IPS-NIHi7 (cell line): Measurements from ENCODE around the gene UBE2E2.

Source experiments
- DNase-seq: peaks from one replicate; pipeline ENCODE4 v3.0.0; 2012; ENCODE audit warnings: mixed read lengths; ENCODE audit errors: extremely low spot score

Gene UBE2E2

DNA sequence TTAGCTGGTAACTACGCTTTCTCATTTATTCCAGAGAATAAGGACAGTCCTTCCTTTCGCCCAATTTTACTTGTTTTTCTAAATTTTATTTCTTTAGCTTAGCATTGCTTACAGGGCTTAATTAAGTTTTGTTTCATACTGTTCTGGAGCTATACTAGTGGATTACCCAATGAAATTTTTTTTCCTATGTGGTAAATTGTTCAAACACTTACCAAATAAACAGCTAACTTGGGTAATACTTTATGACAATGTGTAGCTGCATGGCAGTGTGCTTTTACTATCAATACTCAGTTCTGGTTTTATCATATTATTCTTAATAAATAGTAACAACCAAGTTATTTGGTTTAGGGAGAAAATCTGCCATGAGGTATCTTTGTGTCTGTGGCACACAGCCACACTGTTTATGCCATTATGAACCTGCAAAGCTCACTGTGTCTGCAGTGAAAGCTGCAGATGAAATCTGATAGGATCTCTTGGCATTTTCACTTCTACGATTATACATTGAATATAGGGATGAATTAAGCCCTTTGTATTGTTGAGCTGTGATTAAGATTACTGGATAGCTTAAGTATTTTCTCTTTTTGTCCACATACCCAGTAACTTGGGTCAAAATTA is 37.2 kb downstream of the UBE2E2 start:
- no peak for DNase-seq

DNA sequence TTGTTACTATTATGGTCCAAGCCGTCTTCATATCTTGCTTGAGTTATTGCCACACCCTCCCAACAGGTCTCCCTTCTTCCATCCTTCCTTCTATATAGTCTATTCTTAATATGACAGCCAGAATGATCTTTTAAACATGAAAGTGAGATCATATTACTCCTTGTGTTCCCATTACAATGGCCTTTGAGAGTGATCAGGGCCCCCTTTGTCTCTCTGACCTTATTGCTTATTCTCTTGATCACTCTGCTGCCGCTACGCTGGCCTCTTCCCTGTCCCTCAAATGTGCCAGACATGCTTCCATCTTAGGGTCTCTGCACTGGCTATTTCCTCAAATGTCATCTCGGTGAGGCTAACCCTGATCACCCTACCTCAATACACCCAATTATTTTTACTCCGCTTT is 38.1 kb downstream of the UBE2E2 start:
- DNase-seq = no peak

DNA sequence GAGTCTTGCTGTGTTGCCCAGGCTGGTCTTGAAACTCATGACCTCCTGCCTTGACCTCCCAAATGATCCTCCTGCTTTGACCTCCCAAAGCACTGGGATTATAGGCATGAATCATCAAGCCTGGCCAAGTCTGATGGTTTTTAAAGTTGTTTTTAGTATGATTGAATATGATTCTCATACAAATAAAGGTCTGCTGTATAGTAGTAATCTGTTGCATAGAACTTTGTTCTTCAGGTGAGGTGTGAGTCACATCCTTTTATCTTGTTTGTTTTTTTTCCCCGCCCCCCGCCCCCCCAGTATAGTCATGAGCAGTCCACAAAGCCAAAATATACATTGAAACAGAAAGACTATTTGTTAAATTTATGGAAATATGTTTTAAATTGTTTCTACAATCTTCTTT is 39.0 kb downstream of the UBE2E2 start:
- DNase-seq = no peak

DNA sequence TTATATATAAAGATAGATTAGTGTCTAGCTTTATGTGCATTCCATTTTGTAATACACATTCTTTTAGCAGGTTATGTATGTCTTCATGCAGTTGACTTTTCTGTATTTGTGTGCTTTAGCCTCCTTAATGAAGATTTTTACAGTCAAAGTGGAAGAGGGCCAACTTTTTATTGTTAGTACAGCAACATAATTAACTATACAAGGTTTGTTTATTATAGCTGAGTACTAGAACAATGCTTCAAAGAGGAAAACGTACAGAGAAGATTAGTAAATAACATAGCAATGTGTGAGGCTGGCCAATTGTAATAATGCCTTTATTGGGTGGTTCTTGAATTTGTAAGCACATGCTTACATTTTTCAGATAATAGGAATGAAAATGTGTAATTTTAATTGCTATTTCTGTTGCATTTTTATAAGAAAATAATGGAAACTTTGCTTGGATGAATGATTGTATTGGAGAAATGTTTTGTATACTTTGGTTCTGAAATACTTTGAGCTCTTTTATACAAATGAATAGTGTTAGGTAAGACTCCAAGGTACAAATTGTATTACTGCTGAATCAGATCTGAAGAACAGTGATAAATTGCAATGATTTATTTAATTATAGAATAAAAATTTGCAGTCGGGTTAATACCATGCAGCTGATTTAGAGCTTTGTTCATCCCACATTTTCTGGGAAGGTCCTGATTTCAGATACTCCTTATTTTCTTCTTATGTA is 41.4 kb downstream of the UBE2E2 start:
- no peak for DNase-seq

DNA sequence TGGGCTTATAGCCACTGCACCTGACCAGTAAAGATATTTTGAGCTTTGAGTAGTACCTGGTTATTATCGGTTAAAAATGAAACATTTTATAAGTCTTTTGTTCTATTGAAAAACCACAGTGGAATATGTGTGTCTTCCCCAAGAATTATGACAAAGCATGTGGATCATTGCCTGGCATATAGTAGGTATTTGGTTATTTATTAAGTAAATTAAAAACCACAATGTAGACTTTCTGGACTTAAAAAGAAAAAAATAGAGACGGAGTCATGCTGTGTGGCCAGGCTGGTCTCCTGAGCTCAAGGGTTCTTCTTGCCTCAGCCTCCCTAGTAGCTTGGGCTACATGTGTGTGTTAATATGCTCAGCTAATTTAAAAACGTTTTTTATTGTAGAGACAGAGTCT is 43.5 kb downstream of the UBE2E2 start:
- DNase-seq = no peak

DNA sequence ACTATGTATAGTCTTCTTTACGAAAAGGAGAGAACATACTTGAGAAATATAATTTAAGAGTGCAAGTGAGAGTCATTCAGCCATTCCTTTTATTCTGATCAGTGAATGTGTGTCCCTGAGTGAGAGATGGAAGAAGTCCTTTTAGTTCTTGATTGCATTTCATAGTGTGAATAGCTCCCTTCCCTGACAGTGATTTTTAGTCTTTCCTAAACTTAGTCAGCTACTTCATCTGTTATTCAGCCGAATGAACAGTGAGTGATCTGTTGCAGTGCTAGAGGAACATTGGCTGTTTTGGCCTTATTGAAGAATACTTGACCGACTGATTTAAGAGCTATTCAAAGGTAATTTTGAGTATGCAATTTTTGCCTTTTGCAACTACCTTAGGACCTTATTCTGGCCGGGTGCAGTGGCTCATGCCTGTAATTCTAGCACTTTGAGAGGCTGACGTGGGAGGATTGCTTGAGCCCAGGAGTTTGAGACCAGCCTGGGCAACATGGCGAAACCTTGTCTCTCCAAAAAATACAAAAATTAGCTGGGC is 45.5 kb downstream of the UBE2E2 start:
- no peak for DNase-seq

DNA sequence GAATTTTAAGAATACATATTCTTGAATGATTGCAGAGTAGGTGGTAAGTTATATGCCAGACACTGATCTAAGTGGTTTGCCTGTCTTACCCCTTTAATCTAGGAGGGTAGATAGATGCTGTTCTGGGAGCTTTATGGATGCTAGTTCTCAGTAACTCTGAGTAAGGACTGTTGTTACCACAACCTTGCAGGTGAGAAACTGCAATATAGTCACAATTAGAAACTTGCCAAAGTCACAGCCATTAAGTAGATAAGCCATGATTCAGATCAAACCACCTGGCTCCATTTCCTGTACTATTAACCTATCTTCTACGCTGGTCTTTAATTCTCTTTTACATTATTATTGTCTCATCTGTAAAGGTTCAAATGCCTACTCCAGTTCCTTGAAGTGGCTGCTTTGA is 46.8 kb downstream of the UBE2E2 start:
- no peak for DNase-seq

DNA sequence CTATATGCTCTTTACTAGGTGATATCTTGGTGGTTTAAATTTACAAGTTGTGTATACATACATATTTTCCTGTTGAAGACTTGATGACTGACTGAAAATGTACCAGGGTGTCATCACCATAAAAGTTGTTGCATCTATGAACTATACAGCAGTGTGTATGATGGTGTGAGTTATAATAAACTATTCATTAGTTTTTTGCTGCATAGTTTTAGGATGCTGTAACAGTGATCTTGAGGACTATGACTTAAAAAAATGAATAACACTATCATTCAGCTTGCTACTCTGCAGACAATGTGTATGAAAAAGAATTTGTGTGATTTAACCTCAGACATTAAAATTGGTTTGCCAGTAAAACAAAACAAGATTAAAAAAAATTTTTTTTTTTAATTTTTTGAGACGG is 49.0 kb downstream of the UBE2E2 start:
- DNase-seq = no peak

DNA sequence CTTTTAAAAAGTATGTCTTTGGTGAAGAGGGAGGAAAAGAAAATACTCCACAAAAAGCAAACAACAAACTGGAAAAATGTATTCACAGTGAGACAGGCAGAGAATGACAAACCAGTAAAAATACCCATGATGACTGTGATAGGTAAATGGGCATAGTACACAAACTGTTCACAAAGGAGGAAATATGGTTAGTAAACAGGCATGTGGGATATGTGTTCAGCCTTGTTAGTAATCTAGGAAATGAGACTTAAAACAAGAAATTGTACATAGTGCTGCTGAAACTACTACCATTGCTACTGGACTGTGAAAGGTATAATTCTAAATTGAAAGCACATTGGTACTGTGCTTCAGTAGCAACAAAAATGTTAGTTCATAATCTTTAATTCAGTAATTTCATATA is 50.1 kb downstream of the UBE2E2 start:
- DNase-seq = no peak

DNA sequence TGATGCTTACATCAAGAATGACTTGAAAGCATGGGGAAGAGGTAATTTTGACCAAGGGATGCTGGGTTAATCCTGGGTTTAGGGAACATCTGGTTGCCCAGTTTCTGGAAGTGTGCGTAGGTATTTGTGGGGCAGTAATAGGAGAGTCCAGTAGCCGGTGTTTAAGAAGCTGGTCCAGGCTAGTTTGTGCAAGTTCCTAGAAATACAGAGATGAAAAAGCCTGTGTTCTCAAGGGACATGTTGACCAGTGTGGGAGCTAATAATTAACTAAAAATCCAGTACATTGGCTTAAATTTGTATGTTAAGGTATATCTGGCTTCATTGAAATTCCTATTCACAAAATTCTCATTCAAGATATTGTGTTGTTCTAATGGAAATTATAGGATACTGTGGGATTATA is 51.2 kb downstream of the UBE2E2 start:
- no peak for DNase-seq

DNA sequence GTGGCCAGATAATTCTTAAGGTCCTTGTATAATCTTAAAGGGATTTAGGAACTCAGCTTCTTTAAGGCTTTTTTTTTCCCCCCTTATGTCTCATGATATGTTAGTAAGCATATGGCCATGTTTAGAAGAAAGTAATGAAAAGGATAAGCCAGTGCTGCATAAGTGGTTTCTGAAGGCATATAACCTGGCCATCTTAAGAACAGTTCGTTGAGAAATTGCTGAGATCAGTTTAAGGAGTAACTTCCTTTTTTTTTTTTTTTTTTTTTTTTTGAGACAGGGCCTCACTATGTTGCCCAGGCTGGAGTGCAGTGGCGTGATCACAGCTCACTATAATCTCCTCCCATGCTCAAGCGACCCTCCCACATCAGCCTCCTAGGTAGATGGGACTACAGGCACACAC is 51.7 kb downstream of the UBE2E2 start:
- DNase-seq = no peak

DNA sequence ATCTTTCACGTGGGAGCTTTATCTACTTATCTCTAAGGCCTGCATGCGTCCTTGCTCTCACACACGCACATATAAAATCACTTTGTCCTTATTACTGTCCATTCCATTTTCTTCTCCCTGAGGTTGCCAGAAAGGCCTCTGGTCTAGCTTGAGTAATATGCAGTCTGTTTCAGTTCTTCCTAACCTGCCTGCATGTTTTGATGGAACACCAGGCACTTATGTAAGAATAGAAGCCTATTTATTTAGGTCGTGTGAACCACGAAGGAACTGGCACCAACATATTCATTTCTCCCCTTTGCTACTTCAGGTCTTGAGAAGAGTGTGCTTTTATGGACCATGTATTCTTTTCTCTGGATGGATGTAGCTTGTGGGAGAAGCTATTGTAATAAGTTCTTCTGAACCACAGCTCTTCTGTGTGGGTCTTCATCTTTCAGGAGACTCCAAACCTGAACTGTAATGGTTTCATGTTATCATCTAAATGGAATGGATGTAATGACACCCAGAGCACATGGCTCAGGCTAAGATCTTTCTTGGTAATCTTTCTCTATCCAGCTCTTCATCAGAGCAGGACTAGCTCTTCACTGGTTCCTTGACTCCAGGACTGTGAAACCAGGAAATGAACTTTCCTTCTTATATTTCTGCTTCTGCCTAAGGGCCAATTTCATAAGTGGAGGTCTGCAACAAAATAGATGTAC is 53.8 kb downstream of the UBE2E2 start:
- no peak for DNase-seq

DNA sequence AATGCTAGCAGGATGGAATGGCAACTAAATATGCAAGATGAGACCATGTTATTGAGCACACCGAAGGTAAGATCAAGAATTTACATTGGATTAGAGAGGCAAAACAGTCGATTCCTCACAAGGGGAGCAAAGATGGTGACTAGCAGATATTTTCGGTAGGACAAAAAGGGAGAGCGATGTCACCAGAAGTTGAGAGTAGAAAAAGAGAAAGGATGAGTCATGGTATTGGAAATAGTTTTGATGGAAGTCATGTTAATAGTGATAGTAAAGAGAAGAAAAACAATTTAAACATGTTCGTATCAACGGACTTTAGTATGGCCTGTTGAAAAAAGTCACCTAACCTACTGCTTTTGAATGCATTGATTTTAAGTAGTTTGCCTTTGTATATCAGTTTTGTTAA is 55.0 kb downstream of the UBE2E2 start:
- no peak for DNase-seq

DNA sequence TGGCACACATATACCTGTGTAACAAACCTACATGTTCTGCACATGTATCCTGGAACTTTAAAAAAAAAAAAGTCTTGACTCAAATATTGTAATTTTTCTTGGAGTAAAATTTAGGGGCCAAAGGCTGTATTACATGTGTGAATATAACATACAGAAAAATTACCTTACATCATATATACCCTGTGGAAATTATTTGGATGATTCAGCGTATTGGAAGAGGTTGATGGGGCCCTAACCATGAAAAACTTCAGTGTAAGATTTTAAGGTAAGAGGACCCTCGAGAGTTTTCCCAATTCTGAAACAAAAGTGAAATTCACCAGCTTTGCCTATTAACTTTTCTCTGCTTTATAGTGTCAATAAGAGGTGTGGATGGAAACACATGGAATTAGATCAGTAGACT is 56.4 kb downstream of the UBE2E2 start:
- no peak for DNase-seq

DNA sequence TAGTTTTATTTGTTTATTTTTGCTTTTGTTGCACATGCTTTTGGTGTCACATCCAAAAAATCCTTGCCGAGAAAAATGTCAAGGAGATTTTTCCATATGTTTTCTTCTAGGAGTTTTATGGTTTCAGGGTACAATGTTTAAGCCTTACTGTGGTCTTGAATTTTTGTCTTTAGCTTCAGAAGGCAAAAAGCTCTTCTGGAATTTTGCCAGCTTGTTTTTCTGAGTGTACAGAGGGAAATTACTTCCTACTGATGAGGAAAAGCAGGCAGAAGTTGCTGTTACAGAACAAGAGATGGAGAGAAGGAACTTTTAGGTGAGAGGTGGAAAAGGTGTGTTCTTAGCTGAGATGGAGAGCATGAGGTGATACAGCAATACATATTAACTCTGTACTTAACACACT is 59.6 kb downstream of the UBE2E2 start:
- no peak for DNase-seq

DNA sequence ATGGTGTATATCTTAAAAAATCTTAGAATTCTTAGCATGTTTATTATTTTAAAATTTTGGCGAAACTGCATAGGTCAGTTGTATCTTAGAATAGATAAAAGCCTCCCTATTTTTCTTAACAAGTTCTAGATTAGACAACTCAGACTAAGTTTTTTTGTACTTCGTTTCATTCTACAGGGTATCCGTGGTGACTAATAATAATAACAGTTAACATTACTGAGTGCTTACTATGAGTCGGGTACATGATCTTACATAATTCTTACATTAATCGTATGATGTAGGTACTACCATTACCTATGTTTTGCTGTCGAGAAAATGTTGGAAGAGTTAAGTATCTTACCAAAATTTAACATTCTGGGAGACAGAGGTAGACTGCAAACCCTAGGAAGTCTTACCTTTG is 60.7 kb downstream of the UBE2E2 start:
- no peak for DNase-seq

DNA sequence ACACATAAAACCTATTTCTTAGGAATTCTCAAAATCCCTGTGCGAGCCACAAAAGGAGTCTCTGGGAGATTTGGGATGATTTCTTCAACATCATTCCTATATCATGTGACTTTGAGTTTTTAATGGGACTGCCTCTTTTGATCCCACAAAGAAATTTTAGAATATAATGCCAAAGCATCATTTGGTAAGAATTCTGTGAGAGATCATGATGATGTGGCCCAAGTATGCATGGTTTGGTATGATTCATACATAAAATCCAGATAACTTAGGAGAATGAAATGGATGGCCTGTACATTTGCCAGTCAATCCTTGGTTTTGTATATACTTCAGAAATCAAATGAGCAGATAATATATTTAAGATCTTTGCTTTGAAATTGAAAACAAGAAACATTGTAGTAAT is 61.3 kb downstream of the UBE2E2 start:
- no peak for DNase-seq

DNA sequence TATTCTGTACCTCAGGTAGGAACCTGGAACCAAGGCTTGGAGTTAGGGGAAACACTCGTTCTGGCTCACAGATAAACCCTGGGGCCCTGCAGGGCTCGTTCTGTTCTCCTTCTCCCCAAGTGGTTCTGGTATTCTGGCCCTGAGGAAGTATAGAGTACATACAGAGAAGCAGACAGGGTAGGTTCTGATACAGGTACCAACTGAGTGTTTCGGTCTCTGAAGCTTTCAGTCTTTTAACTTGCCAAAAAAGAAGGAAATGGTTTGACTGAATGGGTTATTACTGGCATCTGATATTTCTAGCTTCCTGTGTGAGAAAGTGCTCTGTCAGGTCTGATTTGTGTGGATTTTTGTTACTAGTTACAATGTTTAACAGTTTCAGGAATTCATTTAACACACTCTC is 67.3 kb downstream of the UBE2E2 start:
- no peak for DNase-seq

DNA sequence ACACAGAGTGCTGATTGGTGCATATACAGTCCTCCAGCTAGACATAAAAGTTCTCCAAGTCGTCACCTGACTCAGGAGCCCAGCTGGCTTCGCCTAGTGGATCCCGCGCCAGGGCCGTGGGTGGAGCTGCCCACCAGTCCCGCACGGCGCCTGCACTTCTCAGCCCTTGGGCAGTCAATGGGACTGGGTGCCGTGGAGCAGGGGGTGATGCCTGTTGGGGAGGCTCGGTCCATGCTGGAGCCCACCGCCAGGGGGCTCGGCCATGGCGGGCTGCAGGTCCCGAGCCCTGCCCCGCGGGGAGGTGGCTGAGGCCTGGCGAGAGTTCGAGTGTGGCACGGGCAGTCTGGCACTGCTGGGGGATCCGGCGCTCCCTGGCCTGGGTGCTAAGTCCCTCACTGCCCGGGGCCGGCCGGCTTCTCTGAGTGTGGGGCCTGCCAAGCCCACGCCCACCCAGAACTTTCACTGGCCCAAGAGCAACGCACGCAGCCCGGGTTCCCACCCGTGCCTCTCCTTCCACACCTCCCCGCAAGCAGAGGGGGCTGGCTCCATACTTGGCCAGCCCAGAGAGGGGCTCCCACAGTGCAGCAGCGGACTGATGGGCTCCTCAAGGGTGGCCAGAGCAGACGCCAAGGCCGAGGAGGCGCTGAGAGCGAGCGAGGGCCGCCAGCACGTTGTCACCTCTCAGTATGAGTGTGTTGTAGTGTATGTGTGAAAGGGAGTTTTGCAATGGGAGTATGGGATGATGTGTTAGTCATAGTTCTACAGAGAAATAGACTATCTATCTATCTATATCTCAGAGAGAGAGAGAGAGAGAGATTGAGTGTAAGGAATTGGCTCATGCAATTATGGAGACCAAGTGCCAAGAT is 69.0 kb downstream of the UBE2E2 start:
- DNase-seq = no peak

DNA sequence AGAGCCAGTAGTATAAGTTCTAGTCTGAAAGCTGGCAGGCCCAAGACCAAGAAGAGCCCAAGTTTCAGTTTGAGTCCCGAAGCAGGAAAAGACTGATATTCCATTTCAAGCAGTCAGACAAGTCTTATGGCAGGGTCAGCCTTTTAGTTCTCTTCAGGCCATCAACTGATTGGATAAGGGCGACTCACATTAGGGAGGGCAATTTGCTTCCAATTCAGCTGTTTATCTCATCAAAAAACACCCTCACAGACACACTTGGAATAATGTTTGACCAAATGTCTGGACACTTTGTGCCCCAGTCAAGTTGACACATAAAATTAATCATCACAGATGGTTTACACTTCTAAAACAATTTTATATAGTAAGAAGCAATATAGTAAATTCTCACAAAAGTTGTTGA is 69.7 kb downstream of the UBE2E2 start:
- DNase-seq = no peak

DNA sequence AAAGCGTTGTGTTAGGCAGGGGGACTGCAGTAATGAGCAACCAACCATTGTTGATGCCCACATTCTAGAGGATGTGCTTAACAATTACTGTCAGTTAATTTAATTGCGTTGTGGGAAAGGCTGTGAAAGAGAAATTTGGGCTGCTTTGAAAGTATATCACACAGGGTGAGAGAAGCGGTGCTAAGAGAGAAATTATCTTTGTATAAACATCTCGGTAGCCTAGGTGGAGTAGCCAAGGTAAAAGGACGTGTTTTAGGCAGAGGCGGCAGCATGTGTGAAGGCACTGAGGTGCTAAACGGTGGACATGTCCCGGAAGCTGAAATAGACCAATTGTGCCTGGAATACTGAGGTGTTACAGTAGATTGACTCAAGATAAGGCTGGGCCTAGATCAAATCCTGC is 71.9 kb downstream of the UBE2E2 start:
- DNase-seq = no peak

DNA sequence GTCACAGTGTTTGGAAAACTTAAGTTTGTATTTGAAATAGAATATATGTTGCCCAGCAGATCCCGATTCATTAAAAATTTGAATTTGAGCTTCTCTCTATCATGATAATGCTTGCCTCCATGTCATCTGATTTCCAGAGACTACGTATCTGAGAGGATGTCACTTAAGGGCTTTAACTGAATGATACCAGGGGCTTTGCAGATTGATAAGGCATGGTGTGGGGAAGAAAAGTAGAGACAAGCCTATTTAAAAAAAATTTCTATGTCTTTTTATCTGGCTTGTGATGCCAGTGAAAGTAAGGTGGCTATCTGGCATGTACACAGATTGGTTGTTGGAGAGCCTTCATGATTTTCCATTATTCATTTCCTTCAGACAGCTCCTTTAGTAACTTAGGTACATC is 72.7 kb downstream of the UBE2E2 start:
- no peak for DNase-seq
